Measurements from ENCODE around the gene TNS2.
A peak's percentile ranks its signal among the peaks of the same experiment; 100 is the strongest.
"Not testable (repeated sequence)": the region's sequence is repeated elsewhere in the genome, so short reads cannot be mapped to it uniquely, and the experiment has no call there.

The TNS2 gene

GRCh38 chr12:53049571-53050318 is at the start of gene TNS2:
Gene TNS2, plus strand, starts transcription at chr12:53050065. Its CDS starts 121 bp downstream, at chr12:53050186.
- FAIRE-seq, result no peak

GRCh38 chr12:53004178-53004577 is 45.7 kb upstream of the TNS2 start:
- FAIRE-seq, result peak; percentile 62

- FAIRE-seq, result no peak
Observed at GRCh38 chr12:53004582-53004981, 45.3 kb upstream of the TNS2 start.

GRCh38 chr12:53005215-53005985 is 44.5 kb upstream of the TNS2 start:
- no peak for FAIRE-seq

GRCh38 chr12:53005986-53006809 is 43.7 kb upstream of the TNS2 start, which contains the start of gene EIF4B:
Gene EIF4B, plus strand, starts transcription at chr12:53006456. Its CDS starts 28 bp downstream, at chr12:53006484.
- FAIRE-seq, result peak; percentile 95

GRCh38 chr12:53006810-53007309 is 43.0 kb upstream of the TNS2 start:
- FAIRE-seq, result no peak

- FAIRE-seq, result no peak
Observed at GRCh38 chr12:53007343-53007742, 42.5 kb upstream of the TNS2 start.

- FAIRE-seq, result not testable (repeated sequence)
Observed at GRCh38 chr12:53008760-53009159, 41.1 kb upstream of the TNS2 start.

- FAIRE-seq, result no peak
Observed at GRCh38 chr12:53010955-53011354, 38.9 kb upstream of the TNS2 start.

GRCh38 chr12:53011889-53012288 is 38.0 kb upstream of the TNS2 start:
- no peak for FAIRE-seq

GRCh38 chr12:53012928-53013327 is 36.9 kb upstream of the TNS2 start:
- FAIRE-seq, result no peak

GRCh38 chr12:53014709-53015108 is 35.2 kb upstream of the TNS2 start:
- FAIRE-seq, result no peak

- no peak for FAIRE-seq
Observed at GRCh38 chr12:53025250-53025649, 24.6 kb upstream of the TNS2 start.

GRCh38 chr12:53027014-53027413 is 22.9 kb upstream of the TNS2 start:
- not testable (repeated sequence) for FAIRE-seq

- no peak for FAIRE-seq
Observed at GRCh38 chr12:53031616-53032015, 18.2 kb upstream of the TNS2 start.

- FAIRE-seq, result not testable (repeated sequence)
Observed at GRCh38 chr12:53033832-53034231, 16.0 kb upstream of the TNS2 start.

- FAIRE-seq, result no peak
Observed at GRCh38 chr12:53034459-53034858, 15.4 kb upstream of the TNS2 start.

GRCh38 chr12:53036802-53037201 is 13.1 kb upstream of the TNS2 start:
- FAIRE-seq, result no peak

- no peak for FAIRE-seq
Observed at GRCh38 chr12:53039851-53040250, 10.0 kb upstream of the TNS2 start.

GRCh38 chr12:53042607-53043454 is 7.0 kb upstream of the TNS2 start:
- no peak for FAIRE-seq

GRCh38 chr12:53044052-53044581 is 5.7 kb upstream of the TNS2 start:
- no peak for FAIRE-seq
